Peyer's patch (tissue), 4 donors: Measurements from ENCODE around the gene NFYC. TPM values are rescaled to one million over a fixed set of nuclear protein-coding genes. Genes with fewer than 3 reads are reported as not detected.

ENCODE experiments used
- DNase-seq, 3 donors: peaks; one replicate each; pipeline ENCODE4 v3.0.0-alpha.2; 2017 to 2019
- H3K27ac ChIP-seq, 4 donors: fragments of 200-600 bp; sonication (generic); one replicate each; pipeline ENCODE4 v1.5.1; 2016 to 2019
- H3K27me3 ChIP-seq, 2 donors: fragments of 200-600 bp; sonication (generic); one replicate each; pipeline ENCODE4 v1.5.1; 2019
- H3K36me3 ChIP-seq, 3 donors: fragments of 200-600 bp; sonication (generic); one replicate each; pipeline ENCODE4 v1.5.1; 2016 to 2019
- H3K4me1 ChIP-seq, 4 donors: fragments of 200-600 bp; sonication (generic); one replicate each; pipeline ENCODE4 v1.5.1; 2016 to 2019
- H3K4me3 ChIP-seq, 4 donors: fragments of 200-600 bp; sonication (generic); 1 replicate in 3 of 4; 2 replicates in 1 of 4; pipeline ENCODE4 v1.5.1; 2016 to 2019; ENCODE audit warnings: mild to moderate bottlenecking in 1 of 4
- H3K9me3 ChIP-seq, 4 donors: fragments of 200-600 bp; sonication (generic); one replicate each; pipeline ENCODE4 v1.5.1; 2016 to 2019; ENCODE audit warnings: mild to moderate bottlenecking in 1 of 4
- POLR2A ChIP-seq, 2 donors: fragments of 450-650 bp; IDR thresholded peaks; one replicate each; pipeline ENCODE4 v1.5.1; 2017; ENCODE audit warnings: antibody characterized with exemption in 2 of 2, mild to moderate bottlenecking in 2 of 2, moderate library complexity in 2 of 2
- total RNA-seq, 4 donors: library from RNA; depleted of rRNA; stranded (reverse); fragments of >200 nt; gene quantifications; one replicate each; pipeline ENCODE4 v1.1.0, GENCODE V29; 2016
- TF ChIP-seq, protein P1 (sequence below), 6 experiments: fragments of 450-650 bp in 4 of 6; fragments of 200-600 bp in 2 of 6; sonication (generic) in 1 of 6; IDR thresholded peaks; one replicate each; pipeline ENCODE4 v1.5.1; 2017 to 2019; ENCODE audit warnings: antibody characterized with exemption in 6 of 6, mild to moderate bottlenecking in 3 of 6, moderate library complexity in 1 of 6

Gene NFYC
- total RNA-seq, 4 donors from 2014 or later: 53.1 to 122 (median 65.0) TPM

DNA sequence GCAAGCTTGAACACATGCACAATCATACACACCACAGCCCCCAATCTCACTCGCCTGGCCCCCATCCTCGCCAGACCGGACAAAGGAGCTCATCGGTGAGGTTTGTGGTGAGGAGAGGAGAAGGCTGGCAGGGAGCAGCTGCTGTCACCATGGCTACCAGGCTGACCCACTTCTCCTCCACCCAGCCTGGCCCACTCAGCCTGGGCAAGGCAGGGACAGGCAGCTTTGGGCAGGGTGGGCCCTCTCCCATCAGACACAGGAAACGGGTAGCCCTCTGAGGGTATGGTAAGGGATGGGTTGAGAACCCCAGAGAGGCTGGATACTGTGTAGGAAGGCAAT is 41.9 kb upstream of the NFYC start:
- Histone ChIP-seq H3K9me3 (no peaks in the 10 kb centered on the region), H3K36me3 (no peaks in the 10 kb centered on the region), H3K27ac (no peak overlapping the region), H3K4me3 (no peak overlapping the region), H3K27me3 (no peaks in the 10 kb centered on the region), H3K4me1 (no peaks in the 10 kb centered on the region)
- TF ChIP-seq, protein P1, sequence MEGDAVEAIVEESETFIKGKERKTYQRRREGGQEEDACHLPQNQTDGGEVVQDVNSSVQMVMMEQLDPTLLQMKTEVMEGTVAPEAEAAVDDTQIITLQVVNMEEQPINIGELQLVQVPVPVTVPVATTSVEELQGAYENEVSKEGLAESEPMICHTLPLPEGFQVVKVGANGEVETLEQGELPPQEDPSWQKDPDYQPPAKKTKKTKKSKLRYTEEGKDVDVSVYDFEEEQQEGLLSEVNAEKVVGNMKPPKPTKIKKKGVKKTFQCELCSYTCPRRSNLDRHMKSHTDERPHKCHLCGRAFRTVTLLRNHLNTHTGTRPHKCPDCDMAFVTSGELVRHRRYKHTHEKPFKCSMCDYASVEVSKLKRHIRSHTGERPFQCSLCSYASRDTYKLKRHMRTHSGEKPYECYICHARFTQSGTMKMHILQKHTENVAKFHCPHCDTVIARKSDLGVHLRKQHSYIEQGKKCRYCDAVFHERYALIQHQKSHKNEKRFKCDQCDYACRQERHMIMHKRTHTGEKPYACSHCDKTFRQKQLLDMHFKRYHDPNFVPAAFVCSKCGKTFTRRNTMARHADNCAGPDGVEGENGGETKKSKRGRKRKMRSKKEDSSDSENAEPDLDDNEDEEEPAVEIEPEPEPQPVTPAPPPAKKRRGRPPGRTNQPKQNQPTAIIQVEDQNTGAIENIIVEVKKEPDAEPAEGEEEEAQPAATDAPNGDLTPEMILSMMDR (IDR thresholded peaks at IDR 0.05): no peak
- no peak for TF ChIP-seq POLR2A (IDR thresholded peaks at IDR 0.05)
- no peak for DNase-seq

DNA sequence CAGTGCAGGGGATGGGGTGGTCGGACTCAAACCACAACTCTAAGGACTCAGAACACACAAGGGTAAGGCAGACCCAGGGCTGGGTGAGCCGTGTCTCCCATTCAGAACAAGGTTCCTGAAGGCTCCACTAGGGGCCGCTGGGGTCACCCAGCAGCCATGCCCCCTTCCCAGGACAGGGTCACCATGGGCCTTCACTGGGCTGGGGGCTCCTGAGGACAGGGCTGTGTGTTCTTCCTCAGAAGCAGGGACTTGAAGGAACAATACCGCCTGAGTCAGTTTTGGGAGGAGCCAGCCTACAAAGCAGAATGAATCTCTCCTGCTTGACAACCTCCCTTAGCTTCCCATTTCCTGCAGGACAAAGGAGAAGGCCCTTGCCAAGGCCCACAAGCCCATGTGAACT is 41.4 kb upstream of the NFYC start:
- H3K4me3 ChIP-seq: no peak overlapping the region
- no peaks in the 10 kb centered on the region for H3K4me1 ChIP-seq
- DNase-seq: no peak
- H3K9me3 ChIP-seq: no peaks in the 10 kb centered on the region
- H3K27me3 ChIP-seq: no peaks in the 10 kb centered on the region
- no peaks in the 10 kb centered on the region for H3K36me3 ChIP-seq
- H3K27ac ChIP-seq: no peak overlapping the region
- TF ChIP-seq POLR2A (IDR thresholded peaks at IDR 0.05): no peak
- TF ChIP-seq, protein P1 (IDR thresholded peaks at IDR 0.05): peak in 2 of 6 experiments; percentile 16 to 24

DNA sequence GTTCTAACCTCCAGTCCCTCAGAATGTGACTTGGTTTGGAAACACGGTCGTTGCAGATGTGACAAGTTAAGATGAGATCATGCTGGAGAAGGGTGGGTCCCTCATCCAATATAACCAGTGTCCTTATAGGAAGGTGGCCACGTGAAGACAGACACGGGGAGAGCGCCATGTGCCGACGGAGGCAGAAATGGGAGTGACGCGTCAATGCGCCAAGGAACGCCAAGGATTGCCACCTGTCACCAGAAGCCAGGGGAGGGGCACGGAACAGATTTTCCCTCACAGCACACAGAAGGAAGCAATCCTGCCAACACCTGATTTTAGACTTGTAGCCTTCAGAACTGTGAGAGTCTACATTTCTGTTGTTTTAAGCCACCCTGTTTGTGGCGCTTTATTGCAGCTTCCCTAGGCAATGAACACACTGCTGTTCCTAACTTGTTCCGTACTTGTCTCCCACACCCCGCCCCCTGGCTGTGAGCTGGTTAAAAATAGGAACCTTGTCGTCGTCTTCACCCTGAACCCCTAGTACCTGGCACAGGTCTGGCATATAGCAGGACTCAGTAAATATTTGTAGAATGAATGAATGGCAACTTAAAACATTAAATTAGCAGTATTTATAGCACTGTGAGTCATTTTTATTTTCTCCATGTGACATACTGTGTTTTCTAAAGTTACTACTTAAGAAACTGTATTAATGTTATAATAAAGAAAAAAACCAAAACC is 40.2 kb upstream of the NFYC start:
- Histone ChIP-seq H3K4me1 (no peaks in the 10 kb centered on the region), H3K4me3 (no peak overlapping the region), H3K36me3 (no peaks in the 10 kb centered on the region), H3K27ac (peak overlapping the region in 2 of 4 donors; percentile 8 to 47), H3K27me3 (no peaks in the 10 kb centered on the region), H3K9me3 (no peaks in the 10 kb centered on the region)
- no peak for TF ChIP-seq POLR2A (IDR thresholded peaks at IDR 0.05)
- TF ChIP-seq, protein P1 (IDR thresholded peaks at IDR 0.05): peak in 3 of 6 experiments; percentile 18 to 30 (median 25)
- DNase-seq: peak in 2 of 3 donors; percentile 69 to 72

DNA sequence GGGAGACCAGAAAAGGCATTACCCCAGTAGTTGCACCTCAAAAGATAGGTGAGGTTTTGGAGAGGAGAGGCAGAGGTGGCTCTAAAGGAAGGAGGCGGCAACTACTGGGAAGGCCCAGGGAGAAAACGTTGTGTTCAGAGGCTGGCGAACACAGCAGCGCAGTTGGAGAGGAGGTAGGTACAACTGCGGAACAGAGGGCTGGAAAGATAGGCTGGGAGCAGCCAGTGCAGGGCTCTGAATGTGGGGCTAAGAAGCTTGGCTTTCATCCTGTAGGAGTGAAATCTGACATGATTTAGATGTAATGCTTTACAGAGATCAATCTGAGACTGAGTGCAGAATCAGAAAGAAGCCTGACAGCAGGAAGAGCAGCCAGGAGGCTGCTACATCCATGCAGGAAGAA is 39.0 kb upstream of the NFYC start:
- H3K9me3 ChIP-seq: no peaks in the 10 kb centered on the region
- no peak overlapping the region for H3K27ac ChIP-seq
- TF ChIP-seq POLR2A (IDR thresholded peaks at IDR 0.05): no peak
- TF ChIP-seq, protein P1 (IDR thresholded peaks at IDR 0.05): no peak
- no peaks in the 10 kb centered on the region for H3K36me3 ChIP-seq
- H3K4me3 ChIP-seq: no peak overlapping the region
- no peaks in the 10 kb centered on the region for H3K27me3 ChIP-seq
- no peaks in the 10 kb centered on the region for H3K4me1 ChIP-seq
- no peak for DNase-seq

DNA sequence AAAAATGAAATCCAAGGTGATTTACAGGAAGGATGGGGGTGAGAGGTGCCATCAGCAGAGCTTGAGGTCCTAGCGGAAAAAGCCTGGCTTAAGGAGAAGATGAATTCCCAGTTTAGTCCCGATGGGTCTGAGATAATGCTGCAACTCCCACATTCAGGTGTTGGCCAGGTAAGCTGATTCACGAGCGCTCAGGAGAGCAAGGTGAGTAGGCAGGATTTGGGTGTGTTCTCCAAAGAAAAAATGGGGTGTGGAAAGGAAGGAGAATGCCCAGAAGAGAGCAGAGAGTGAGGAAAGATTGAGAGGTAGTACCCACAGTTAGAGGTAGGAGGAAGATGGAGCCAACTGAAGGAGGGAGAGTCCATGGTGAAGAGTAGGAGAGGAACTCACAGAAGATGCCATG is 38.5 kb upstream of the NFYC start:
- TF ChIP-seq, protein P1 (IDR thresholded peaks at IDR 0.05): no peak
- no peak for TF ChIP-seq POLR2A (IDR thresholded peaks at IDR 0.05)
- Histone ChIP-seq H3K36me3 (no peaks in the 10 kb centered on the region), H3K4me1 (no peaks in the 10 kb centered on the region), H3K4me3 (no peak overlapping the region), H3K27ac (no peak overlapping the region), H3K9me3 (no peaks in the 10 kb centered on the region), H3K27me3 (no peaks in the 10 kb centered on the region)
- DNase-seq: no peak
